Stimulated activated naive B cell treated with anti-CD40 and anti-IgM and Interleukin-4, amounts not matched to agents 10 μg/mL and 1 μg/mL and 100 μg/mL, for 72 hours (primary cell): ENCODE results near the gene TRIM31.
A peak's percentile ranks its signal among the peaks of the same experiment; 100 is the strongest.

ENCODE experiments used
- ATAC-seq, 2 donors: fragments of 150-1000 bp; cut with Tn5 transposase; replicated peaks; 2 replicates each; pipeline ENCODE4 v1.10.0; 2021; ENCODE audit warnings: moderate library complexity in 1 of 2
- DNase-seq: peaks from one replicate; pipeline ENCODE4 v3.0.0; 2021
- H3K27ac Mint-ChIP-seq: one replicate; pipeline ENCODE4 v1.8.0; 2022; ENCODE audit warnings: mild to moderate bottlenecking, mixed read lengths
- H3K27me3 Mint-ChIP-seq, 2 donors: one replicate each; pipeline ENCODE4 v1.8.0; 2022; ENCODE audit warnings: mixed read lengths in 2 of 2
- H3K36me3 Mint-ChIP-seq, 2 donors: one replicate each; pipeline ENCODE4 v1.8.0; 2022; ENCODE audit warnings: mixed read lengths in 2 of 2, mild to moderate bottlenecking in 1 of 2
- H3K4me1 Mint-ChIP-seq, 2 donors: one replicate each; pipeline ENCODE4 v1.8.0; 2022; ENCODE audit warnings: mixed read lengths in 2 of 2, mild to moderate bottlenecking in 1 of 2
- H3K4me3 Mint-ChIP-seq, 2 donors: one replicate each; pipeline ENCODE4 v1.8.0; 2022; ENCODE audit warnings: mild to moderate bottlenecking in 2 of 2, mixed read lengths in 2 of 2, moderate library complexity in 1 of 2
- H3K9me3 Mint-ChIP-seq, 2 donors: one replicate each; pipeline ENCODE4 v1.8.0; 2022; ENCODE audit warnings: mixed read lengths in 2 of 2, mild to moderate bottlenecking in 1 of 2

Gene TRIM31, protein sequence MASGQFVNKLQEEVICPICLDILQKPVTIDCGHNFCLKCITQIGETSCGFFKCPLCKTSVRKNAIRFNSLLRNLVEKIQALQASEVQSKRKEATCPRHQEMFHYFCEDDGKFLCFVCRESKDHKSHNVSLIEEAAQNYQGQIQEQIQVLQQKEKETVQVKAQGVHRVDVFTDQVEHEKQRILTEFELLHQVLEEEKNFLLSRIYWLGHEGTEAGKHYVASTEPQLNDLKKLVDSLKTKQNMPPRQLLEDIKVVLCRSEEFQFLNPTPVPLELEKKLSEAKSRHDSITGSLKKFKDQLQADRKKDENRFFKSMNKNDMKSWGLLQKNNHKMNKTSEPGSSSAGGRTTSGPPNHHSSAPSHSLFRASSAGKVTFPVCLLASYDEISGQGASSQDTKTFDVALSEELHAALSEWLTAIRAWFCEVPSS

GRCh38 chr6:30113003-30113759 is at the start of gene TRIM31:
TSS of gene TRIM31 (minus strand) at chr6:30113090. CDS start at chr6:30112805, 285 bp downstream.
- no peaks in the 10 kb centered on the region for H3K9me3 Mint-ChIP-seq
- no peaks in the 10 kb centered on the region for H3K36me3 Mint-ChIP-seq
- peak within 1 kb of the TSS in 1 of 2 donors; percentile 35 for H3K4me3 Mint-ChIP-seq
- no peak within 1 kb of the TSS for H3K27ac Mint-ChIP-seq
- ATAC-seq (peak; percentile 94 to 97), DNase-seq (no peak)
- peaks cover 11 to 33% of the 10 kb centered on the region in 2 donors for H3K4me1 Mint-ChIP-seq
- H3K27me3 Mint-ChIP-seq = peaks cover 35 to 38% of the 10 kb centered on the region in 2 donors

GRCh38 chr6:30162265-30163089 is 49.6 kb upstream of the TRIM31 start:
- no peak overlapping the region for H3K27ac Mint-ChIP-seq
- no peaks in the 10 kb centered on the region for H3K9me3 Mint-ChIP-seq
- H3K4me1 Mint-ChIP-seq = peaks cover 9 to 11% of the 10 kb centered on the region in 2 donors
- H3K4me3 Mint-ChIP-seq = no peak overlapping the region
- ATAC-seq (no peak), DNase-seq (no peak)
- H3K27me3 Mint-ChIP-seq = peaks cover 44 to 46% of the 10 kb centered on the region in 2 donors
- H3K36me3 Mint-ChIP-seq = no peaks in the 10 kb centered on the region

DNA sequence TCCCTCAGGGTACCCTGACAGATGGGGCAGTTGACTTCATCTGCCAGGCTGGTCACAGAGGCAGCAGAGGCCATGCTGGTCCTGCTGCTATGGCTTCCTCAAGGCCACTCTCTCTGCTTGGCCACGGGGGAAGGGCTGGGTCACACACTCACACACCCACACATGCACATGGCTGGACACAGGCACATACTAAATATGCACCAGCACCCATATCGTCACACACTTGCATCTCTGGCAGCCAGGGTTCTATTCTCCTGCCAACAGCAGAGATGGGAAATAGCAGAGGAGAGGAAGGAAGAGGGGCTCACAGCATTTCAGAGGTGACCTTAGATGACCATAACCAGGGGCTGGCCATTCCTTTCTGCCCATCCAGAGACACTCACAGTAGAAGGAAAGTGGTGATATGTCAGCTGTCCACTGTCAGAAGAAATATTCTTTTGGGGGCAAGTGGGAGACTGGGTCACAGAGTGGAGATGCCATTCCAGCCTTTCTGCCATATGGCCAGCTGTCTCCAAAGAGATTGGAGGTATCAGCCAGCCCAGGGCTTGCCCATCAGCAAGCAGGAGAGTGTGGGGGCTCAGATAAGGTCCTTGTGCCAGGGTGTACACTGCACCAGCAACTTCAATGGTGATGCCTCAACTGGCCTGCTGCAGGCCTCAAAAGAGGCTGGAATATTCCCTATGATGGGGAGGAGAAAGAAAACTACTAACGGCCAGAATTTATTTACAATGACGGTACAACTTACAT is 48.1 kb upstream of the TRIM31 start, which contains the start of gene TRIM10:
Gene TRIM10, minus strand, starts transcription at position 427 of the 747 bp plus-strand sequence. Its CDS starts 353 bp downstream, at position 74.
- peaks cover 41 to 42% of the 10 kb centered on the region in 2 donors for H3K27me3 Mint-ChIP-seq
- DNase-seq (no peak), ATAC-seq (no peak)
- H3K4me1 Mint-ChIP-seq = peaks cover 9 to 11% of the 10 kb centered on the region in 2 donors
- no peak within 1 kb of the TSS for H3K4me3 Mint-ChIP-seq
- H3K9me3 Mint-ChIP-seq = no peaks in the 10 kb centered on the region
- peak within 1 kb of the TSS; percentile 26 for H3K27ac Mint-ChIP-seq
- H3K36me3 Mint-ChIP-seq = no peaks in the 10 kb centered on the region

DNA sequence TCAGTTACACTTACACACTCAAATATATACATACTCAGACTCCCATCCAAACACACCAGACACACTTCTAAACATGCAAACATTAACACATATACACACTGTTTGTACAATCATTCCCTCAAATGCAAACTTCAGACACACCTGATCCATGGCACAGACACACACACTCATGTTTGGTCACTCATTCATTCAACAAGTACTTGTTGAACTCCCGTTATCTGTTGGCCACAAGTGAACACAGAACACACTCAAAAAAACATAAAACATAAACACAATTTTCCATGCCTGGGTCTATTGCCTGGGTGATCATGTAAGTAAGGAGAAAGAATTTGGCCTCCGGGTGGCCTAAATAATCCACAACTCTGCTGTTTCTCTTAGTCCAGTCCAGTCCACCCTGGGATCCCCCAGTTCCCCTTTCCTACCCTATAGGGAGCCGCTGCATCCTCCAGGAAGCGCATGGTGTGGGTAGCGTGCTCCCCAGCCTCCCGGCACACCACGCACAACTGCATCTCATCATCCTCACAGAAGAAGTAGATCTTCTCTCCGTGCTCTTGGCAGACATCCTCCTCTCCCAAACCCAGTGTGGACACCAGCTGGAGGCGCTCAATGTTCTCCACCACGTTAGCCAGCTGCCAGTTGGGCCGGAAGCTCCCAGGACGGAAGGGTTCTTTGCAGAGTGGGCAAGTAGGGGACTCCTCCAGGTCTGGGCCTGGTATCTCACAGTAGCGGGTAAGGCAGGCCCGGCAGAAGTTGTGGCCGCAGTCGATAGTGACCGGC is 47.3 kb upstream of the TRIM31 start:
- no peak overlapping the region for H3K4me3 Mint-ChIP-seq
- H3K27me3 Mint-ChIP-seq = peaks cover 41 to 44% of the 10 kb centered on the region in 2 donors
- H3K4me1 Mint-ChIP-seq = peaks cover 9 to 11% of the 10 kb centered on the region in 2 donors
- H3K9me3 Mint-ChIP-seq = no peaks in the 10 kb centered on the region
- no peak overlapping the region for H3K27ac Mint-ChIP-seq
- no peak for ATAC-seq
- no peak for DNase-seq
- H3K36me3 Mint-ChIP-seq = no peaks in the 10 kb centered on the region

GRCh38 chr6:30158475-30159040 is 45.7 kb upstream of the TRIM31 start:
- Mint-ChIP-seq H3K4me3 (no peak overlapping the region), H3K4me1 (peaks cover 9 to 11% of the 10 kb centered on the region in 2 donors), H3K36me3 (no peaks in the 10 kb centered on the region), H3K27ac (no peak overlapping the region), H3K27me3 (peaks cover 46 to 48% of the 10 kb centered on the region in 2 donors), H3K9me3 (no peaks in the 10 kb centered on the region)
- ATAC-seq (no peak), DNase-seq (no peak)

GRCh38 chr6:30157999-30158398 is 45.1 kb upstream of the TRIM31 start:
- H3K4me3 Mint-ChIP-seq = no peak overlapping the region
- H3K27ac Mint-ChIP-seq = no peak overlapping the region
- DNase-seq (no peak), ATAC-seq (no peak)
- peaks cover 50 to 51% of the 10 kb centered on the region in 2 donors for H3K27me3 Mint-ChIP-seq
- peaks cover 11% of the 10 kb centered on the region in 2 donors for H3K4me1 Mint-ChIP-seq
- H3K36me3 Mint-ChIP-seq = no peaks in the 10 kb centered on the region
- H3K9me3 Mint-ChIP-seq = no peaks in the 10 kb centered on the region

- ATAC-seq (peak; percentile 19 to 23), DNase-seq (no peak)
- Mint-ChIP-seq H3K4me1 (peaks cover 11% of the 10 kb centered on the region in 2 donors), H3K4me3 (no peak overlapping the region), H3K36me3 (no peaks in the 10 kb centered on the region), H3K27me3 (peaks cover 53% of the 10 kb centered on the region in 2 donors), H3K27ac (no peak overlapping the region), H3K9me3 (no peaks in the 10 kb centered on the region)
Measured at GRCh38 chr6:30157581-30157980, 44.7 kb upstream of the TRIM31 start.

- no peak for DNase-seq
- Mint-ChIP-seq H3K27me3 (peaks cover 53% of the 10 kb centered on the region in 2 donors), H3K9me3 (no peaks in the 10 kb centered on the region), H3K36me3 (no peaks in the 10 kb centered on the region), H3K4me3 (no peak overlapping the region), H3K27ac (no peak overlapping the region), H3K4me1 (peaks cover 11% of the 10 kb centered on the region in 2 donors)
- no peak for ATAC-seq
Measured at GRCh38 chr6:30156774-30157173, 43.9 kb upstream of the TRIM31 start.

DNA sequence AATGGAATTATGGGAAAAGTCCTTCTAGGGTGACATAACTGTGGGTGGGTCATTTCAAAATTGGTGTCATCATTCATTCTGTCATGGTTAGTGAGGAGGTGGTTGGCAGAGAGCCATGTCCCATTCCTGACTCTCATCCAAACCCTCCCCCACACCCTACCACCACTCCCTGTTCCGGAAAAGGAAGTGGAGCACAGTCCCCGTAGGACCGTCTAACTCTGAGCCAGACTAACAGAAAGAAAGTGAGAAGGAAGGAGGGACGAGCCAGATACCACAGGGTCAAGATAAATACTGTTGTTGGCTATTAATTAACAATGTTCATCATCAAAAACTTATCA is 43.3 kb upstream of the TRIM31 start:
- ATAC-seq = no peak
- peaks cover 53% of the 10 kb centered on the region in 2 donors for H3K27me3 Mint-ChIP-seq
- no peaks in the 10 kb centered on the region for H3K36me3 Mint-ChIP-seq
- no peak for DNase-seq
- no peak overlapping the region for H3K27ac Mint-ChIP-seq
- no peak overlapping the region for H3K4me3 Mint-ChIP-seq
- peaks cover 11% of the 10 kb centered on the region in 2 donors for H3K4me1 Mint-ChIP-seq
- no peaks in the 10 kb centered on the region for H3K9me3 Mint-ChIP-seq

DNA sequence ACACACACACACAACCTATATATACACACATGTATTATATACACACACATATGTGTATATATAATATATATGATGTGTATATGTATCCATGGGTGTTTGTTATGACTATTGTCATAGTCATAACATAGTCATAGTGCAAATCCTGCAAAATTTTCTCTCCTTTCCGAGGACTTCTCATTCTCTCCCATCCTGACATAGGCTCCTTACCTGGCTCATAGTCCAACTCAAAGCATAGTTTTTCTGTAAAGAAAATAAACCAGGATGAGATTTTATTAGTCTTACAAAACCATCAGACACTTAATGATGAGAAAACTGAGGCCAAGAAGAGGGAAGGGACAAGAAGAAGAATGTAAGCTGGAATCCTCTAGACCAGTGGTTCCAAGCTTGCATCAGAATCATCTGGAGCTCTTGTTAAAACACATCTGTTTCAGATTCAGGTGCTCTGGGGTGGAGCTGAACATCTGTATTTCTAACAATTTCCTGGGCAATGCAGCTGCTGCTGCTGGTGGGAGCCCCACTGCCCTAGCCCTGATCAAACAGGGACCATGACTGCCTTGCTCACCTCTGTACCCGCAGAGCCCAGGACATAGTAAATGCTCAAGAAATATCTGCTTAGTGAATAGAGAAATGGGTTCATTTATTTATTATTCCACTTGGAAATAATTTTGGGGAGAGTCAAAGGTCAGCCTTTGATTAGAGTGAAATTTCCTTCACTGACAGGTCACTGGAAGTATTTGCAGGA is 42.8 kb upstream of the TRIM31 start:
- H3K4me1 Mint-ChIP-seq = peaks cover 11% of the 10 kb centered on the region in 2 donors

DNA sequence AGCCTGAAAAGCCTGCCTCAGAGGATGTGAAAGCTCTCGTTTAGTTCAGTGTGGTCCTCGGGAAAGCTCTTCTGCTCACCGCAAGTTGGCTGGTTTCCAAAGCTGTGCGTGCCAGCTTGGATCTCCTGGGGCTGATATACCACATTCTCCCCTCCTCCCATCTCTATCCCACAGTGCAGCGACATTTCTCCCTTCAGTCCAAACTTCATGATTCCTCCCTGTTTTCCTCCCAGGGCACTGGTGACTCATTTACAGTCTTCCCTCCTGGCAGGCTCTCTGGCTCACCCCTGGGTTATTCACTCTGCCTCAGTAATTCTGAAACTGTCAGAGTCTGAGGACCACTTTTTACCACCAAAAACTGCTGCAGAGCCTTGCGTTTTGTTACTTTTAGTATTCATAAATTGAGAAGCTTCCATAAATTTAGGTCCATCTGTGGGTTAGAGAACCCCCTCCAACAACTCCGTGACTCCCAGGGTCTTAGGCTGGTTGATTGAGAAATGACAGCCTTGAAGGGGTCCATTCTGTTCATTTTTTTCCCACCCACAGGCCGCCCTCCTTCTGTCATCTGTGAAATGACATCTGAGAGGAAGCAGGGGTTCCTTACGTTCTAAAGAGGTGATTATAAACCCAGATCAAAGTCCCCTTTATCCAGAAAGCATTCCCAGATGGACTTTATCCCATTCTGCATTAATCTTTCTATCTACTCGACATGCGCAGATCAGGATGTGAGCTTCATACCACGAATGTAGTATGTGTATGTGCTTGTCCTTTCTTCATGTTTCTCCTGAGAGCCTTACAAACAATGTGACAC is 42.0 kb upstream of the TRIM31 start:
- no peak overlapping the region for H3K27ac Mint-ChIP-seq
- H3K4me3 Mint-ChIP-seq = no peak overlapping the region
- no peaks in the 10 kb centered on the region for H3K36me3 Mint-ChIP-seq
- H3K9me3 Mint-ChIP-seq = no peaks in the 10 kb centered on the region
- DNase-seq (no peak), ATAC-seq (no peak)
- peaks cover 47 to 57% of the 10 kb centered on the region in 2 donors for H3K27me3 Mint-ChIP-seq
- peaks cover 11 to 15% of the 10 kb centered on the region in 2 donors for H3K4me1 Mint-ChIP-seq

More for the DNA sequence above, 42.8 kb upstream of the TRIM31 start:
- no peak for DNase-seq
- Mint-ChIP-seq H3K27me3 (peaks cover 49 to 57% of the 10 kb centered on the region in 2 donors), H3K36me3 (no peaks in the 10 kb centered on the region), H3K4me3 (no peak overlapping the region), H3K9me3 (no peaks in the 10 kb centered on the region), H3K27ac (no peak overlapping the region)
- ATAC-seq = no peak
